NCI-H2227 treated with DMSO at 0.1 percent for 48 hours (cell line): ENCODE data around the gene KRT73.

ENCODE experiments used
- DNase-seq: peaks from one replicate; lab custom pipeline; 2025; lab: John Stamatoyannopoulos, UW

KRT73 gene

DNA sequence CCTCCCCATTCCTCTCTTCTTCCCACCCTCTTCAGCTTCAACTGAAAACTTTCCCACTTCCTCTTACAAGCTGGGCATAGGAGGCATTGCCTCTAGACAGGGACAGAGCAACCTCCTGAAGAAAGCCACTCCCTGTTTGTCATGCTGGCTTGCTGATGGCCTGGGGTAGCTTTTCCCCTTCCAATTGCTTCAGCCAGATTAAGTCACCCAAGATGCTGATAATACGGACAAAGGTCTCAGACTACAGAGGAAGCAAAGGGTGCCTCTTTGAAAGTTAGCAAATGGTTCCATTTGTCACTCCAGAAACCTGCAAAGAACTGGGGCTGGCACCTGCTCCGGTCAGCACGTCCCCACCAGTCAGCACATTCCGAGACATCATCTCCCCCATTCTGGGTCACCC lies 27.6 kb upstream of the KRT73 start:
- DNase-seq = no peak

DNA sequence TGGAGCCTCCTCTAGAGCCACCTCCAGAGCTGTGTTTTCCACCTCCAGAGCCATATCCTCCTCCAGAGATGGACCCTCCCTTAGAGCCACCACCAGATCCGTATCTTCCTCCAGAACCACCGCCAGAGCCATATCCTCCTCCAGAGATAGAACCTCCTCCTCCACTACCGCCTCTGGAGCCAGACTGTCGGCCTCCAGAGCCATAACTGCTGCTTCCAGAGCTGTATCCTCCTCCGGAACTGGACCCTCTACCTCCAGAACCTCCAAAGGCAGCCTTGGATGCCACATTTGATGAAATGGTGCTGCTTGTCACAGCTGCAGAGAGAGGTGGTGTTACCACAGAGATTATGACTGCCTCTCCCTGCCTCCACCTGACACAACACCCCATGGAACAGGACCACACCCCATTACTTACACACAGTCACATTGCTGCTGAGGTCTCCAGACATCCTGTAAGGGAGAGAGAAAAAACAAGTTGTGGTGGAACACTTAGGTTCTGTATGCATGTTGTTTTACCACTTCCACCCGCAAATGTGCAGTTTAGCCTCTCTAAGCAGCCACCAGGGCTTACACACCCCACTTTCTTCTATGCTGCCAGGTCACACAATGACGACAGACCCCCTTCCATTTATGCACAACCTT lies 26.9 kb upstream of the KRT73 start:
- DNase-seq = no peak

DNA sequence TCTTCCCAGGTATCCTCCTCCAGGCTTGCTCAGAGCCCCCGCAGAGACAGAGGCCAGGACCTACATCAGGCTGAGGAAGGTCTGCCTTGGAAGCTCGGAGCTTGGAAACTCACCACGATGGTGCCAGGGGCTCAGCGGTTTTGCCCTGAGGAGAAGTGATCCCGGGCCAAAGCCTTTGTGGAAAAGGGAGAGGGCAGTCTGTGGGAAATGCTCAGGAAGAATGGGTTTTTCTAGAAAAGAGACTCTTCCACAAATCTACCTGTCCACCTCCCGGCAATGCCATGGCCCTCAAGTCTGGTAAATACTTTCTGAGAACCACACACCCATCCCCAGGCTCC lies 25.7 kb upstream of the KRT73 start:
- DNase-seq = no peak

DNA sequence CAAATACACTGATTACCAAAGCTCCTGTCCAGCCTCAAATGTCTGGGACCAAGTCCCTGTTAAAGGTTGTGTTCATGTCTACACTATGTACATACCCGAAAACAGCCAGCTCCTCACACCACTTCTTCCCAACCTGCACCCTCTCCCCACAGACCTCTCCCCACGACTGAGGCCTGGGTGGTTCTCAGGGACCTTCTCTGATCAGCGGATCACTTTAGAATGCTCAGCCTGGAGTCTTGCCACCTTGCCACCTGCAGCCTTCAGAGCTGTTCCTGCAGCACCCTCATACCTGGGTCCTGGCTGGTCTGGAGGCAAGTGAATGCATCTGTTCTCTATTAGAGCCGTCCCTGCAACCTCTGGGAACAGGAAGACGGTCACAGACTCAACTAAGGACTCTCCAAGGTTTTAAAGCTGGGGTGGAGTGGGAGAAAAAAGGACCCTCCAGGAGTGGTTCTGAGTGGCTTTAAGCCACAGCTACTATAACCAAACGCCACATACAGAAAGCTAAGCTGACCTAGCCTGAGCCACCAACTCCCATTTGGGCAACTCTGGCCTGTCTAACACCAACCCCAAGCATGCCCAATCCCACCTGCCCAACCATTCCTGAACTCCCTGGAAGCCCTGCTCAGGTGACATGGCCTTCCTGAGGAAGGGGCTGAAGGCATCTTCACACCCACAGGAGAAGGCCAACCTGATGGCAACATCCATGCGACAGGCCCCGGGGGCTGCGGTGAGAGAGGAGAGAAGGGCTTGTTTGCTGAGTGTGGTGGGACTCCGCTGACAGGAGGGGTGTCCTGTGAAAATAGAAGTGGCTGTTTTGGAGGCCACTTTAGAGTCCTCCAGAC lies 25.1 kb upstream of the KRT73 start:
- DNase-seq = no peak

DNA sequence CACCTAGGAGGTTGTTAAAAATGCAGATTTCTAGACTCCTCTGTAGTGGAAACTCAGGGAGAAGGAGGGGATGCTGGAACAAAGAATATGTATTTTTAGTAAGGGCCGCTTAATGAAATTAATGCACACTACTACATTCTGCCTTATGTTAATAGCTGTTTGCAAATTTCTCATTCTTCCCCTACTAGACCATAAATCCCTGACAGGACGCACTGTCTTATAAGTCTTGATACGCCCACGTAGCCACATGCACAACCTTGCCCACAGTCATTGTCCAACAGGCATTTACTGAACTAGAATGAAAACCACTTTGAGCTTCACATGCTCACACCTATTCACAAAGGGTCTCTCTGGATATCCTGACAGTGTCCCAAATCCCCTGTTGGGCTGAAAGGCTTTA lies 23.1 kb upstream of the KRT73 start:
- DNase-seq = no peak

DNA sequence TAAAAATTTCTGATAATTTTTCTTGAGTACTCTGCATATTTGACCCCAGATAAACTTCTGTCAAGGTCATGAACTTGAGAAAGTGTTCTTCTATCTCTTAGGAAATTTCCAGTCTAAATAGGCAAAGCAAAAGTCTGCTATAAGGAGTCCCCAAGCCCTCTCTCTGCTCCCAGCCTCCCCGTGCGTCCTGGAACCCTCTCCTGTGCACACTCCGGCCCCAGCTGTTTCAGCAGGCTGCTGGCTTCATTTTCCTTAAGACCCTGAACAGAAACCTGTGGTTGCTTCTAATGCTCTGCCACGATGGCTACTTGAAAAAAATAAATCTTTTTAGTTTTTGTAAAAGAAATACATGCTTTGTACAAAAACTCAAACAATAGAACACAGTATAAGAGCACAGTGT lies 18.9 kb upstream of the KRT73 start:
- no peak for DNase-seq

DNA sequence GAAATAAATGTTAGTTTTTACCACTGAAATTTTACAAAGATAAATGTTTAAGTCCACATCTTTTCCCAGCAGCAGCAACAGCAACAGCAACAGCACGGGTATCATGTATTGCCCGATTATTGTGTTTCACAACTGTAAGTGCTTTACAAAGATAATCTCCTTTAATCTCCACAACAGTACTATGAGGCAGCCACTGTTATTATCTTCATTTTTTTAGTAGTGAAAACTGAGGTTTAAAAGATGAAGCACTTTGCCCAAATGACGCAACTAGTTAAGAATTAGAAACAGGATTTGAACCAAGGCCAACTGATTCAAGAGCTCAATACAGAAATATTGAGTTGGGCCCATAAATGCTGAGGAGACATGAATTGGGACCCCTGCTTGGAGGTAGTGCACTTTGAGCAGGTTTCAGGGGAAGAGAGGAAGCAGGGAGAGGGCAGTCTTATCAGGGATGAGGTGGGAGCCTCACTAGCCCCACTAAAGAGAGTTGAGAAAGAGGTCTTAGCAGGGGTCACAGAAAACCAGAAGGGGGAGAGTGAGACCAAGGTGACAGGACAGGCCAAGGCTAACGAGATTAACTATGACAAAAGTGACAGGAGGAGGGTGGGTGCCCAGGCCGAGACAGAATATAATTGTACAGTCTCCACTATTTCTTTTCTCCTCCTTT lies 18.4 kb upstream of the KRT73 start:
- no peak for DNase-seq

DNA sequence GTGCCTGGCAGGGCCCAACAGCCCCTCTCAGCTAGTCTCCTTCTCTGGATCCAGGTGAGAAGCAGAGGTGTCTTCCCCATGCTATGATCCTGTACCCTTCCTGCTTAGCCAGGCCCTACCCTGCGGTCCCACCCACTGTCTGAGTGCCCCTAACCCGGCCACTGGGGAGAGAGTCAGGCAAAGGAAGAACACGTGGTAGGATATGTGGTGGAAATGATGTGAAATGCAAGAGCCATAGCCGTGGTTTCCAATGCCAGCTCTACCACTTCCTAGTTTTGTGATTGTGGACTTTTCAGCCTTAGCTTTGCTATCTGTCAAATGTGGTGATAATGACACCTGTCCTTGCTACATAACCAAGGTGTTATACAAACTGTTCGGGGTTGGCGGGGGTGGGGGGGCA lies 17.8 kb upstream of the KRT73 start:
- DNase-seq = no peak

DNA sequence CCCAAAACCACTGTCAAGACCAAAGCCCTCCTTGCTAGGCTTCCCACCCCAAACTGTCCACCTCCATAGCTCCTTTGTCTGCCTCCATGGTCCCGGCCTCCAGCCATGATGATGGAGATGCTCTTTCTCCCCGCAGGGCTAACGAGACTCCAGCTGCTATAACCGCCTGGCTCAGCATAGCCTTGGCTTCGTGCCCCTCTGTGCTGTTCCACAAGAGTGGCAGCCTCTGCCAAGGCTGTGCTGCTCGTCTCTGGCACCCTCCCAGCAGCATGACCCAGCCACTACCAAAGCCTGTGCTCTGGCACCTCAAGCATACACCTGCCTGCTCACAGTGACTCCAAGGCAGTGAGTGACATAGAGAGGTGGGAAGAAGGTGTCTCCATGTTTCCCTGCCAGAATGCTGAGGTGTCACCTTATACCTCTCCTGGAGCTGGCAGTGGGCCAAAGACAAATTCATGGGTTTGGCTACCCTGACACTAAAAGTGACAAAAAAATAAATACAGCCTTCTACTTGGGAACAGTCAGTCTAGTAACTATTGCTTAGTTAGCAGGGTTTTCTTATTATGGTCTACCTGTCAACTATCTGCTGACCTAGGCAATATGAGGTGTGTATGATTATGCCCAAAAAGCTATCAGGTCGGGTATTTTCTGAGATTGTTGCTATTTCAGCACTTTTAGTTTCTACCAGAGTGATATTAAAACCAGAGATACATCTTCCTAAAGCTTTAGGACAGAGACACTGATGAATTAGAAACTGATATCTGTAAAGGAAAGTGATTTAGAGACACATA lies 16.1 kb upstream of the KRT73 start:
- DNase-seq = no peak

DNA sequence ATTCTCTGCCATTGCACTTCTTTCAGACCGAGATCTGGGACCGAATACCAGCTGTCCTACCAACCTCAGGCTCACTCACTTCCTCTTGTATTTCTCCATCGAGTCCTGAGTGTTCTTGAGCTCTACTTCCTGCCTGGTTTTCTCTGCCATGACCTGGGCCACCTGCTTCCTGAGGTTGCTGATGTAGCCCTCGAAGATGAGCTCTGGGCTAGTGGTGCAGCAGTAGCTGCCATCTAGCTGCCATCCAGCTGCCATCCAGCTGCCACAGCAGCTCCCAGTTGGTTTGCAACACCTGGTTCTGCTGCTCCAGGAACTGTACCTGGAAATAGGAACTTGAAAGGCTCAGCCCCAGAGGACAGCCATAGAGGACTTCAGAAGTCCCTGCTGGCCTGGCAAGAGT lies 15.0 kb upstream of the KRT73 start:
- no peak for DNase-seq

DNA sequence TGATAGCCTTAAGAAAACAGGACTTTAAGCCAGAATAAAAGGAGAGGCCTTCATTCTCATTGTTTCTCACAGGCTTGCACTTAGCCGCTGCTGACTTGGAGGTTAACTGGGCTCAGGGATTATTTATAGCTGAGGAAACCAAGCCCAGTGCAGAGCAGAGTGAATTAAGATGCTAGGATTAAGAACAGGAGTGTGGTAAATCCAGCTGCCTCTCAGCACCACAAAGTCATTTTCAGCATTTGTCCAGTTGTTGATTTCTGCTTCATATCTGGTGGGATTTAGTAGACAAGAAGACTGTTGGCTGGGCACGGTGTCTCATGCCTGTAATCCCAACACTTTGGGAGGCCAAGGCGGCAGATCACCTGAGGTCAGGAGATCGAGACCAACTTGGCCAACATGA lies 14.3 kb upstream of the KRT73 start:
- no peak for DNase-seq

DNA sequence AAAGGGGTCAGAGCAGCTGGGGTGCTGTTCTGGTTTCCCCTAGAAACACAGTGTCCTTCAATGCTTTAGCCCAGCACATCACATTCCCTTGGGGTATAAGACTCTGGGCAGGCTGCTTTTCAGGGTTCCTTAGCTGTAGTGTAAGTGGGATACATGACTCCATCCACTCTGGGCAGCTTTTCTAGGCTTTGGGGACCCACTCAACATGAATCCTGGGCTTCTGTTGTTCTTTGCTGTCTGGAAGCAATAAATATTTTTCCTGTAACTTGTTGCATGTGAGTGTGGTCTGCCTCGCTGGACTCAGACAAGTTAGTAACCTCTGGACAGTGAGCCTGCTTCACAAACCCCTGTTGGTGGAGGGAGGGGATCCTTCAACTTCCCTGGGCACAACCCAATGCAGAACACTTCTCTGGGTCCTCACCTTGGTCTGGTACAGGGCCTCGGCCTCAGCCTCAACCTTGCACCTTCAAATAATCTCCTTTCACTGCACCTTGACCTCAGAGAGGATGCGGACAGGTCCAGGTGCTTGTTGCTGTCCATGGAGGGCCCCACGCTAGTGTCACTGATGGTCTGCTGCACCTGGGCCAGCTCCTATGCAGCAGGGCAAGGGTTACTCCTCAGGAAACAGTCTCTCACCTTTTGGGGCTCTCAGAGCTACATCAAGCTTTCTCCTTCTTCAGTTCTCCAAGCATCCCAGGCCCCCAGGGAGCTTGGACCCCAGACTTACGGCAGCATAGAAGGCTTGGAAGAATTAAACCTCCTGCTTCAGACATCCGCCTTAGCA lies 13.5 kb upstream of the KRT73 start:
- no peak for DNase-seq

DNA sequence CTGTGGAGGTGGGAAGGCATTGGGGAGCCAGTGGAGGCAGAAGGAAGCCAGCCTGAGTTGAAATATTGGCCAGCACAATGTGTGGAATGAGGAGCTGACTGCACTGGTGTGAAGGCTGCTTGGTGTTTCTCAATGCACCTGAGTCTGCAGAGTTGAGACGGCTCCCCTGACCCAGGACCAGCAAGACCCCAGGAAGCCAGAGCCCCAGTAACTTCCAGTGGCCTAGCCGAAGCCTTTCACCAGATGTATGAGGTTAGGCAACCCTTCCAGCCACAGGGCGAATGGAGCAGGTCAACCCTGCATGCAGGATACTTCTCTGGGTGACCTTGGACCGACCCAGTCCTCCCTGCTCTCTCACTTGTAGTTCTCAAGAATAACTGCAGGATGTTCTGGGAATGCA lies 12.9 kb upstream of the KRT73 start:
- DNase-seq = no peak

DNA sequence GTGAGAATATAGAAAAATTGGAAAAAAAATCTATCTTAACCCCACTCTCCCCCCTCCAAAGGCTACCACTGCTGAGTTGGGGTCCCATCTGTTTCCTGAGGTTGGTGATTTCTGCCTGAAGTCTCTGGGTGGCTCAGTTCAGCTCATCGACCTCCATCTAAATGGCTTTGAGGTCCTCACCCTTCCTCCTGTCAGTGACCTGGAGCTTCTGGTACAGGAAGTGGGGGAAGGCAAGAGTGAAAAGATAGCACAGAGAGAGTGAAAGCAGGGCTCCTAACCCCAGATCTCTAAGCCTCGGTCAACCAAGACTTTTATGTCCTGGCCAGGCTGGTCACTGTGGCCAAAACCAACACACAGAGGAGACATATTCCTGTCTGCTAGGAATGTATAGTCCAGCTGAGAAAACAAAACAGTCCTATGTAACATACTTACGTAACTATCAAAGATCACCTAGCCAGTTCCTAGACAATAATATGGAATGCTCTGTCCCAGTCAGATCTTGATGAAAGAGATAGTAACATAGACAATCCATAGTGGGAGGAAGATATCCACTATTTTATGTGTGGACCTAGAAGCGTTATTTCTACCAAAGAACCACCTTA lies 12.3 kb upstream of the KRT73 start:
- DNase-seq = no peak

DNA sequence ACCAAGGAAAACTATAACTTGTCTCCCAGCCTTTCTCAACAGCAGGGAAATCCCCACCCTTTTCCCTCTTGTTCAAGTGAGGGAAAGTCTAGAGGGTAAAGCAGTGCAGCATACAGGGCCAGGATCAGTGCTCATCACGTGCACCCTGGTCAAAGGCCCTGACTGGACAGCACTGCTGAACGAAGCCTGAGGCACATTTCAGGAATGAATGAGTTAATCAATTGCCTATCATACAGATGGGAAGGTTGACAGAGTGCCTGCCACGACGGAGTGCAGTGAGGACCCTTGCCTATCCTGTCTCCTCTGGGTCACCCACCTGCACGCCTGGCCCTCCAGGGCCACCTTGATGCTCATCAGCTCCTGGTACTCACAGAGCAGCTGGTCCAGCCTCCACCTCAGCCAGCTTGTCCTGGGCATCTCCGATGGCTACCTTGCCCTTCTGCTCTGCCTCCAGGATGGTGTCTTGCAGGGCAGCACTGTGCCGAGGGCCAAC lies 11.7 kb upstream of the KRT73 start:
- DNase-seq = no peak

DNA sequence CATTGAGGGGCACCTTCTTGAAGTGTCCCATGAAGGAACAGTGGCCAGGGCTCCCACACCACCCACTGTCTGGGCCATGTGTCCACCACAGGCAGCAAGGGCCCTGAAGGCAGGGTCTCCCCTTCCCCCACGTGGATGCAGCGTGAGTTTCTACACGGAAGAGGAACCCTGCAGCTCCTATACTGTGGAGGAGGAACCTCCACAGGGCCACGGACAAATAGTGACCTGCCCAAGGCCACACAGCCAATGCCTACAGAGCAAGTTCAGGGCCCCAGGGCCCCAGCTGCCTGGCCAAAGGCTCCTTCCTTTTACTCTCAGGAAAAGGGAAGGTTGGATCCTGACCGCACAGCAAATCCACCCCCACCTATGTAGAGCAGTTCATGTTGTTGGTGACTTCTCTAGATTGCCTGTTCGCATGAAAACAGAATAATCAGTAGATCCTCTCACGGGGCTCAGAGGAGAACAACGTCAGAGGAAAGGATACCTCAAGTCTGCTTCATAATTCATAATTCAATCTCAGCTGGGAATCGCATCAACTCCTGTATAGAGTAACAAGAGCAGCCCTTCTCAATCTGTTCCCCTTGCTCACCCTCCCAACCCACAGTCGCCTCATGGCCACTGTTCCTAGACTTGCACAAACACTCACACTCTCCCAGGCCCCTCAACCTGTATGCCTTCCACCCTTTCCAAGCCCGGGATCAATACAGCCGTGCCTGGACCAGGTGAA lies 11.1 kb upstream of the KRT73 start:
- no peak for DNase-seq

DNA sequence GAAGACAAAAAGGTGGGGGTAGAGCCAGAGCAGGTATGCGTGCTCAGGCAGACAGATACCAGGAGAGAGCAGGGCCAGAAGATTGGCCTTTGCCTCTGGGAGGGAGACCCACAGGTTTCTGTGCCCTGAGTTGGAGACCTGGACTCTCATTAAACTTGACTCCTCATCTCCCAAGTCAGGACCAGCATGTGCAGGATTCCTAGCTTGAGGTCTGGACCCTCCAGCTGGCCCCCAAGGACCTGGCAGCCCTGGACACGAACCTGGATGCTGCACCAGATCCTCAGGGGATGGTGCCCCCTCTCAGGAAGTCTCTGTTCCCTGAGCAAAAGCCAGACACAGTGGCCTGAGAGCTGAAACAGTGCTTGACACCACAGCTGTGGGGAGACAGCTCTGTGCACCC lies 10.5 kb upstream of the KRT73 start:
- DNase-seq = no peak

DNA sequence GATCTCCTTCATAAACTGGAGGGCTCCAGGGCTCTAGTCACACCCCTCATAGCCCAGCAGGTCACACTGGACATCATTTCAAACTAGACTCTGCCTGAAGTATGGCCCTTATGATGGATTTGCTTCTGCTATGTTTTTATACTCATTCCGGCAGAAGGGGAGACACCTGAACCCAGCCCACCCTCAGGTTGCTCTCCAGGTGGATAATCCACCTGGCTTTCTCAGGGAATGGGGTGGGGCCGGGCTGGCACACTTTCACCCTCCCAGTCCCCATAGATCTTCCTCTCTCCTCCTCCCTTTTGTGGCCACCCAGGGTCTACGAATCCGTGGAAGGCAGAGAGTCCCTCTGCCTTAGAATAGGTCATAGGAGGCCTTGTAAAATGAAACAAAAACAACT lies 9.8 kb upstream of the KRT73 start:
- DNase-seq = no peak

DNA sequence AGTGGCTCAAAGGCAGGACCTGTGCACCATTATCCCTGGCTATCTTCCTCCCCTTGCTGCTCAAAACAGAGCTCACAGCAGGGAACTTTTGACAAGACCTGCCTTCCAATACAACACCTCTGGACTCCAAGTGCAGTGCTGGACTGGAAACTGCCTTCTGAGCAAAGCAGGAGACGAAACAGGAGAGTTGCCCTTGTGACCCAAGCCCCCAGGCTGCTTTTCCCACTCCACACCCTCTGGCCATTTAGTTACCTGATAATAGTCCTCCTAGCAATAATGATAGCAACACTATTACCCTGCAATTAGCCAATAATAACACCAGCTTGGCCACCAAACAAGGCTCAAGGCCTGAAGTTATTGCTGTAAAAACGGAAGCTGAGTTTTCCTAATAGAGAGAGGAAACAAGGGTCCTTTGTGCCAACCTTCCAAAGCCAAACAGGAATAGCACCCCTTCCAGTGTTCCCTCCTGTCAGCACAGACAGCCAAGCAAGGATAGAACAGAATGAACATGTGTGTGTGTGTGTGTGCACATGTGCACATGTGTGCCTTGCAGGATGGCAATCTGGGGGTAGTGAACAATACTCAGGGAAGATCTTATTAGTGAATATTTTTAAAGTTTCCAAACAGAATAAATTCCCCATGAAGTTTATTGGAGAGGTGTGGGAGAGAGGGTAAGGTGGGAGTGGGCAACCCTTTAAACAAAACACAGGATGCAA lies 9.2 kb upstream of the KRT73 start:
- DNase-seq = no peak

DNA sequence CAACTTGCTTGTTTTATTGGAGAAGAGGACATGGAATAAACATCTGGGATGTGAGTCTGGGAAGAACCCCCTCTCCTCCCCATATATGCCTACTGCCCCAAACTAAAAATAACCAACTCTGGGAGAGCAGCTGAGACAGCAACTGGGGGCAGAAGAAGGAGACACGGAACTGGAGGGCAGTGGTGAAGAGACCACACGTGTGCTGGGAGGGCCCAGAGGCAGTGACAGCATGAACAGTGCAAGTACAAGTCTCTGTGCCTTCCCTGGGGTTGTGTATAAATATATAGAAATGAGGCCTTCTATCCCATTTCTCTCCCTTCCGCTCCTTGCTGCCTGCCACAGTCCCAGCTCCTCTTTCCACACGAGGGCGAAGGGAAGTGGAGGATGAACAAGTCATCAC lies 4.0 kb upstream of the KRT73 start:
- DNase-seq = no peak
